ENCODE data around the gene GYG1.

Gene GYG1

DNA sequence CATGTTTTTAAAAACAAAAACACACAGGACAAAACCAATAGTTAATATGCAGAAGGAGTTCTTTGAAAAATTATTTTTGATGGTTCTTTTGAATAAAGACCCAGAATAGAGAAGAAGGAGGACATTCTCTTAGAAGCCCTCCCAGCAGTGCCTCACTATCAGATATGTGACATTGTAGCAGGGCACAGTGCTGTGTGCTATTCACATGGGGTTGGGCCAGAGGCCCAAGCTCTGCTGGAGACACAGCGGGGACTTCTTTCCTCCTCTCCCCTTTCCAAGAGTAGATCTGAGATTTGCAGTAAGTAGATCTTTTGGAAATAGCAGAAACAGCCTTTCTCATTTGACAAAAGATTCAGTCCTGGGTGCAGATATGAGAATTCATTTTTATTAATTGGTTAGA, 6.3 kb downstream of the GYG1 start:
- Histone ChIP-seq H3K27me3 (ENCODE audit: control insufficient read depth, insufficient read depth, low read length) (no peaks in the 10 kb centered on the region), H3K36me3 (ENCODE audit: control insufficient read depth, insufficient read depth, low read length) (peaks cover 4% of the 10 kb centered on the region), H3K27ac (ENCODE audit: low read depth, low read length) (no peak overlapping the region), H3K4me1 (ENCODE audit: control insufficient read depth, insufficient read depth, low read length) (peaks cover 10% of the 10 kb centered on the region), H3K9ac (ENCODE audit: low read length) (no peak overlapping the region), H3K4me3 (ENCODE audit: low read length) (no peak overlapping the region)

DNA sequence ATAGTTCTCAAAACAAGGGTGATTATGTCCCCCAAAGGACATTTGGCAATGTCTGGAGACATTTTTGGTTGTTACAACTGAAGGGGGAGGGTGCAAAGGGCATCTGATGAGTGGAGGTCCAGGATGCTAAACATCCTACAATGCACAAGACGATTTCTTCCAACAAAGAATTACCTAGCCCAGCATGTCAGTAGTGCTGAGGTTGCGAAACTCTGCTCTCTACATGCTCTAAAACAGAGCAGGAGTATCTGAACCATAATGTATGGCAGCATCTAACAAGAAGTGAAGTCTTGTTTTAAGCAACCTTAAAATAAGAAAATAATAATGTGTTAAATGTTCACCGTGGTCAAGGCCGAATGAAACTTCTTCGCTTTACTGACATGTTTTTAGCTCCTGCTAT, 7.0 kb downstream of the GYG1 start:
- H3K36me3 ChIP-seq (ENCODE audit: control insufficient read depth, insufficient read depth, low read length): peaks cover 4% of the 10 kb centered on the region
- H3K27me3 ChIP-seq (ENCODE audit: control insufficient read depth, insufficient read depth, low read length): no peaks in the 10 kb centered on the region
- H3K27ac ChIP-seq (ENCODE audit: low read depth, low read length): no peak overlapping the region
- H3K9ac ChIP-seq (ENCODE audit: low read length): no peak overlapping the region
- no peak overlapping the region for H3K4me3 ChIP-seq (ENCODE audit: low read length)
- peaks cover 3% of the 10 kb centered on the region for H3K4me1 ChIP-seq (ENCODE audit: control insufficient read depth, insufficient read depth, low read length)

DNA sequence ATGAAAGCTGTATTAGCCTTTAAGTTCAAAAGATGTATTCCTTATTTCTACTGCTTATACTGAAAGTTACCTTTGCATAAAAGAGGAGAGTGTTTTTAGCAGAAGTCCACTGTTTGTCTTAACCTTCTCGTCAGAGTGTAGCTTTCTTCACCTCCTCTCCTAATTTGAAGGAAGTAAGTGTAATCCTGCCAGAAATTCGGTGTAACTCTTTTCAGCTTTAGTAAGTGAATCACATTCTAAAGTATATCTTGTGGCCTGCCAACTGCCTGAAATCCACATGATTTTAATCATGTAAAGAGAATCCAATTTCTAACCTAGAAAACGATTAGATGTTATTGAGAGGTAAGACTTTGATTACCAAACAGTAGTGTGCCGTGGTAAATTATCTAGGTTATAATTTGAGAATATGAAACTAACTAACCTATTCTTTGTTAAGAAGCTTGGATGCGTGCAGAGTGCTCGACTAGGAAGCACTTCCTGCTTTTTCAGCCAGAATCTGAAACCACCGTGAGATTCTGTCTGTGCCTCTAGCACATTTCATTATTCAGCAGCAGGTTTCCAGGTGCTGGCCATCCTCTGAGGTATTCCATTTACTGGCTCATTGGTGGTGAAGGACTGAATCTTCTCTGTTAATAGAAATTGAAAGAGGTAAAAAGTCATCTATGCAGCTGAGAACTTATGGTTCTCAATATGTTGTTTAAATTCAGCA, 7.5 kb downstream of the GYG1 start:
- Histone ChIP-seq H3K9ac (ENCODE audit: low read length) (no peak overlapping the region), H3K4me3 (ENCODE audit: low read length) (no peak overlapping the region), H3K4me1 (ENCODE audit: control insufficient read depth, insufficient read depth, low read length) (no peaks in the 10 kb centered on the region)

DNA sequence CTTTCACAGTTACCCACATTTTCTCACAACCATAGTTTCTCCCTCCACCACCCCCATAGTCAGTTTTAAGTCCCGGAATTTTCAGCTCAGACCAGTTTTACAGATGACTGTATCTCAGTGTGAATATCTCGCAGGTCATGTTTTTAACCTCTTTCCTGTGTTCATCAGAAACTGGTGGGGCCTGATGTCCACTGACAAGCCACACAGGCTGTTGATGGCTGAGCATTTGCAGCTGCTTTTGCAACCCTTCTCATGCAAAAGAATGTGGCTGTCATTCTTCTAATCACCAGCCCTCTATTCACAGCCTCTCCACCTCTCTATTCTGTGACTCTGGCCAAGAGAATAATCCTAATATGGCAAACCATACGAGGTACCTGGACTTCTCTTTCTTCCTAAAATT, 8.5 kb downstream of the GYG1 start:
- peaks cover 6% of the 10 kb centered on the region for H3K36me3 ChIP-seq (ENCODE audit: control insufficient read depth, insufficient read depth, low read length)

More for the DNA sequence above, 7.5 kb downstream of the GYG1 start:
- Histone ChIP-seq H3K27me3 (ENCODE audit: control insufficient read depth, insufficient read depth, low read length) (no peaks in the 10 kb centered on the region), H3K27ac (ENCODE audit: low read depth, low read length) (no peak overlapping the region), H3K36me3 (ENCODE audit: control insufficient read depth, insufficient read depth, low read length) (peaks cover 6% of the 10 kb centered on the region)

DNA sequence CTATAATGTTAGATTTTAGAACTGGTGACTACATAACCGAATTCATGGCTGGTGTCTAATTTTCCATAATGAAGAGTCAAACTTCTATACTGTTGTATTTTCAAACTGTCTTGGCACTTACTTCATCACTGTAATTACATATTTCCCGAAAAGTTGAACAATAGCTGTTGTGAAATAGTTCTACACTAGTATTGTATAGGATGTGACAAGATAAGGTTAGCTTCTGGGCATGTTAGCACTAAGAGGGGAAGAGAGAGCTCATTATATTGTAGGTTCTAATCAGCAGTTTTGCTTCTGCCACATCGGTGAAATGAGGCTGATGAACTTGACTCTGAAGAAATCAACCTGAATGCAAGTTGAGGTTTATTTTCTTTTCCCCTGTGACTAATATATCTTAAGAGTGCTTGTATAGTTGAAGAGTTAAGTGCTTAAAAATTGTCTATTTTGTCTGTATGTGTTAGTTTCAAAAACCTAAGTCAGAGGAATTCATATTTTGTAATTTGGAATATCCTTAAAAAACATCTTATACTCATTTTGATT, 8.9 kb downstream of the GYG1 start:
- H3K36me3 ChIP-seq (ENCODE audit: control insufficient read depth, insufficient read depth, low read length): peaks cover 6% of the 10 kb centered on the region
- no peaks in the 10 kb centered on the region for H3K4me1 ChIP-seq (ENCODE audit: control insufficient read depth, insufficient read depth, low read length)
- no peak overlapping the region for H3K4me3 ChIP-seq (ENCODE audit: low read length)
- H3K27ac ChIP-seq (ENCODE audit: low read depth, low read length): no peak overlapping the region
- H3K27me3 ChIP-seq (ENCODE audit: control insufficient read depth, insufficient read depth, low read length): no peaks in the 10 kb centered on the region
- H3K9ac ChIP-seq (ENCODE audit: low read length): no peak overlapping the region

More for the DNA sequence above, 8.5 kb downstream of the GYG1 start:
- Histone ChIP-seq H3K27me3 (ENCODE audit: control insufficient read depth, insufficient read depth, low read length) (no peaks in the 10 kb centered on the region), H3K27ac (ENCODE audit: low read depth, low read length) (no peak overlapping the region), H3K4me1 (ENCODE audit: control insufficient read depth, insufficient read depth, low read length) (no peaks in the 10 kb centered on the region), H3K9ac (ENCODE audit: low read length) (no peak overlapping the region), H3K4me3 (ENCODE audit: low read length) (no peak overlapping the region)

DNA sequence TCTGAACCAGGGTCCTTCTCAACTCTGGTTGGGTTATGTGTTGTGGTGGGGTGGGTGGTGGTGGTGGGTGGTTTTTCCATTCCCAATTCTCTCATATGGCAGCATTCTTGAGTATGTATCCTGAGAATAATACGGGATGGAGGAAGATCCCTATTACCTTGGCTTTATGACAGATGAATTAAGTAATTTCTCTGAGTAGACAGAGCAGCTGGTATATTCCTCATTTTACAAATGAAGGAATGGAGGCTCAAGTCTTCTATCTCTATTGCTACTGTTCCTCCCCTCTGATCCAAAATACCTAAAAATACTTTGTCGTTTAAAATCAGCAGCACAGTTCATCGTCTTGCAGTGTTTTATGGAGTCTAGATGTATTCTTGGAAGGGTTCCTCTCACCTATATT, 10.4 kb downstream of the GYG1 start:
- Histone ChIP-seq H3K36me3 (ENCODE audit: control insufficient read depth, insufficient read depth, low read length) (peaks cover 2% of the 10 kb centered on the region), H3K4me1 (ENCODE audit: control insufficient read depth, insufficient read depth, low read length) (no peaks in the 10 kb centered on the region), H3K9ac (ENCODE audit: low read length) (no peak overlapping the region), H3K27ac (ENCODE audit: low read depth, low read length) (no peak overlapping the region), H3K27me3 (ENCODE audit: control insufficient read depth, insufficient read depth, low read length) (no peaks in the 10 kb centered on the region), H3K4me3 (ENCODE audit: low read length) (no peak overlapping the region)

DNA sequence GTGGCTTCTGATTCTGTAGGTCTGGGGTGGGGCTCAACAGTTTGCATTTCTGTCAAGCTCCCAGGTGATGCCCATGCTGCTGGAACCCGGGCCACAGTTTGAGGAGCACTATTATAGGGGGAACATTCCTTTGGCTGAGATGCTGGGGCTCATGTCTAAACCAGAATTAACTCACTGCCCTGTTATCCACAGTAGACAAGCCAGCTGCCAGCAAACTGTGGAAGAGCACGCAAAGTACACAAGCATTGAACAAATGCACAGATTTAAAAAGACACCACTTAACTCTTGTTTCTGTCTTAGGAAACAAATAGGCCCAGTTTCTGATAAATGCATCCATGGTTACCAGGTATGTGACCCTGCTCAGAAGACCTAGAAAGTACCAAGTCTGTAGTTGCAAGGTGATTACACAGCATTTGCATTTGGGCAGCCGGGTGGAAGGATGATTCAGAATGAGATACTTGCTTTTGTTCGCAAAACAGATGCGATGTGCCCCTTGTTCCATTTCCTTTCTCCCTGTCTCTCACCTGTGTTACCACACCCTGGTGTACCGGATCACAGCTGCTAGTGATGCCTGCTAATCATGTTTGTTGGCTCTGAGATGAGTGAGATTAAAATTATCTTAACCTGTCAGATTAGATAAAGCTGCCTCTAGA, 12.4 kb downstream of the GYG1 start:
- no peak overlapping the region for H3K9ac ChIP-seq (ENCODE audit: low read length)
- no peaks in the 10 kb centered on the region for H3K27me3 ChIP-seq (ENCODE audit: control insufficient read depth, insufficient read depth, low read length)
- peaks cover 13% of the 10 kb centered on the region for H3K36me3 ChIP-seq (ENCODE audit: control insufficient read depth, insufficient read depth, low read length)
- H3K4me3 ChIP-seq (ENCODE audit: low read length): no peak overlapping the region
- no peak overlapping the region for H3K27ac ChIP-seq (ENCODE audit: low read depth, low read length)
- H3K4me1 ChIP-seq (ENCODE audit: control insufficient read depth, insufficient read depth, low read length): no peaks in the 10 kb centered on the region

DNA sequence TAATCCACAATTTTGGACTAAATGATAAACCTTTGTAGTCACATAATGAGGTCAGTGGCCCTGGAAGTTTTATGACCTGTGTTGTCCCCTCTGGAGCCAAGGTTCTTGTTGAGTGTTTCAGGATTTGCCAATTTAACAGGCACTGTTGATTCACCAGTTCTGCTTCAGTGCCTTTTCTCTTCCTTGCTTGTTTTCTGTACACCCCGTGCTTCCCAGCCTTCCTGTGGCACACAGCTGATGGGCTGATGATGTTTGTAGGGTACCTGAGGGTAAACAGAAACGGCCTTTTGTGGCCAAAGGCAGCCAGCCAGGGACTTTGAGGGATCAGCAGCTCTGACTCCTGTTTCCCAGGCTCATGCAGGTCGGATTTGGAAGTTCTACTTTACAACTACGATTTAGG, 13.3 kb downstream of the GYG1 start:
- Histone ChIP-seq H3K4me1 (ENCODE audit: control insufficient read depth, insufficient read depth, low read length) (peaks cover under 1% of the 10 kb centered on the region), H3K4me3 (ENCODE audit: low read length) (no peak overlapping the region), H3K9ac (ENCODE audit: low read length) (no peak overlapping the region), H3K27ac (ENCODE audit: low read depth, low read length) (no peak overlapping the region), H3K27me3 (ENCODE audit: control insufficient read depth, insufficient read depth, low read length) (no peaks in the 10 kb centered on the region), H3K36me3 (ENCODE audit: control insufficient read depth, insufficient read depth, low read length) (peaks cover 17% of the 10 kb centered on the region)

DNA sequence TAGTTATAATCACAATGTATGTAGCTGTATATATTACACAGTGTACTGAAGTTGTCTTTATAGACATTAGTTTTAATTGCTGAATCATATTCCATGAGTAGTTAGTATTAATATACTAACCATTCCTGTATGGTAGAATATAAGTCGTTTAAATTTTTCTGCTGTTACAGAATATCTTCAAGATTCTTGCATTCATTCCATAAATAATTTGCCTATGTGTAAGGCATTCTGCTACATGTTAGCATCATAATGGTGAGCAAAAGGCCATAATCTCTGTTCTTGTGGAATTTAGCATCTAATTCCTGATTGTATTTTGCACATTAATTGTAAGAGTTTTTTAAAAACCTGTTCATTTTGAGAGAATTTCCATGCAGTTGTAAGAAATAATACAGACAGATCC, 14.1 kb downstream of the GYG1 start:
- Histone ChIP-seq H3K27me3 (ENCODE audit: control insufficient read depth, insufficient read depth, low read length) (no peaks in the 10 kb centered on the region), H3K27ac (ENCODE audit: low read depth, low read length) (no peak overlapping the region), H3K36me3 (ENCODE audit: control insufficient read depth, insufficient read depth, low read length) (peaks cover 22% of the 10 kb centered on the region), H3K9ac (ENCODE audit: low read length) (no peak overlapping the region), H3K4me3 (ENCODE audit: low read length) (no peak overlapping the region), H3K4me1 (ENCODE audit: control insufficient read depth, insufficient read depth, low read length) (peaks cover 2% of the 10 kb centered on the region)

DNA sequence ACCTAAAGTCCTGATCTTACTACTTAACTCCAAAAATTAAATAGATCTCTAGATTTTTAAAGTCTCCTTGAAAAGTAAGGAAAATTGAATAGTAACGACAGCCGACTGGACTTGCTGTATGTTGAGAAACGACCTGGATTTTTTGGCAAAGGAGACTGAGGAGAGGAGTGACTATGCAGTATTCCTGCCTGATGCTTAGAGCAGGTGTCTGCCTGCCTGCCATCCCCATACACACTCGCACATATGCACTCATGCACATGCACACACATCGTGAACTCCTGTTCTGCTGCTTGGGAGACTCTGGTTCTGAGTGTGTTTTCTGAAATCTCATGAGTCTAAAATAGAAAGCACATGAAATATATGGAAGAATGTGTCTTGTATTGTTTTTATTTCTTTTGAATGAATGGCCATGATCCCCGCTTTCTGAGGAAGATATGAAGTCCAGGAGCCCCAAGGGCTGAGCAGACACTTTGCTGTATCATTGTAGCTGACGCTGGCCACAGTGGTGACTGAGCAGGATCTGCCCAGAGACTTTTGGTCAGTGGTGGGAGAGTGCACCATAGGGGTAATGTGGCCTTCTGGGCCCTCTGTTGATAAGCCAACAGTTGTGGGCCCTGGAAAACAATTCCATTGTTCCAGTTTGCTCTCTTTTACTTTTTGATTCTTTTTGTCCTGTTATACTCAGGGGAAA, 16.4 kb downstream of the GYG1 start:
- H3K27me3 ChIP-seq (ENCODE audit: control insufficient read depth, insufficient read depth, low read length): no peaks in the 10 kb centered on the region
- no peak overlapping the region for H3K4me3 ChIP-seq (ENCODE audit: low read length)
- H3K27ac ChIP-seq (ENCODE audit: low read depth, low read length): no peak overlapping the region
- peaks cover 29% of the 10 kb centered on the region for H3K36me3 ChIP-seq (ENCODE audit: control insufficient read depth, insufficient read depth, low read length)
- H3K9ac ChIP-seq (ENCODE audit: low read length): no peak overlapping the region
- H3K4me1 ChIP-seq (ENCODE audit: control insufficient read depth, insufficient read depth, low read length): peaks cover 2% of the 10 kb centered on the region

DNA sequence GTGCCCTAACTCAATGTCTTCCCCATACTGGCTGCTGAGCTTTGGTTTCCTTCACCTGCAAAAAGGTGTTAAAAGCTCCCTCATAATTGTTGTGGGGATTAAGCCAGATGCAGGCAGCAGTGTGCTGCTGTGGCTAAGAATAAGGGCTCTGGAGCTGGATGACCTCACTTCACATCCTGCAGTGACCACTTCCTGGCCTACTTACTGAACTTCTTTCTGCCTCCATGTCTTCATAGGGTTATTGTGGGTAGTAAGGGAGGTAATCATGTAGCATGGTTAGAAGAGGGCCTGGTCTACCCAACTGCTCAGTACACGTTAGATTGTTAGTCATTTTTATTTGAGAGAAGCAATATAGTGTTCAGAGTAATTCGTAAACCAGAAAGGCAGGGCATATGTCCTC, 18.4 kb downstream of the GYG1 start:
- peak overlapping the region; percentile 47 for H3K27ac ChIP-seq (ENCODE audit: low read depth, low read length)
- peaks cover 2% of the 10 kb centered on the region for H3K4me1 ChIP-seq (ENCODE audit: control insufficient read depth, insufficient read depth, low read length)
- H3K27me3 ChIP-seq (ENCODE audit: control insufficient read depth, insufficient read depth, low read length): no peaks in the 10 kb centered on the region
- H3K36me3 ChIP-seq (ENCODE audit: control insufficient read depth, insufficient read depth, low read length): peaks cover 34% of the 10 kb centered on the region
- H3K4me3 ChIP-seq (ENCODE audit: low read length): no peak overlapping the region
- no peak overlapping the region for H3K9ac ChIP-seq (ENCODE audit: low read length)

DNA sequence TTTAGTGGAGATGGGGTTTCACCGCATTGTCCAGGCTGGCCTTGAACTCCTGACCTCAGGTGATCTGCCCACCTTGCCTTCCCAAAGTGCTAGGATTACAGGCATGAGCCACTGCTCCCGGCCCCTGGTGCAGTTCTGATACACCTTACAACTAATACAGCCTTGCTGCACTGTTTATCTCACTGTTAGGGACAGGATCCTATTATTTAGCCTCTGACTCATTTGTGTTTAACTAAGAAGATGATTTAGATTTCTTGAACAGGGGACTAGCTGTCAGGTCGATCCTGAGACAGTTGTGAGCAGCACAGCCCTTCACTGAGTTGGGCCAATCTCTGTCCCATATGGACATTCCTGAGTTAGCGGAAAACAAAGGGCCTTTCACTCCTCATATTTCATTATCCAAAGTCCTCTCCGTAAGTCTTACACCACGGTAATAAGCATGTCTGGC, 19.2 kb downstream of the GYG1 start:
- peaks cover 34% of the 10 kb centered on the region for H3K36me3 ChIP-seq (ENCODE audit: control insufficient read depth, insufficient read depth, low read length)
- H3K9ac ChIP-seq (ENCODE audit: low read length): no peak overlapping the region
- no peaks in the 10 kb centered on the region for H3K27me3 ChIP-seq (ENCODE audit: control insufficient read depth, insufficient read depth, low read length)
- H3K27ac ChIP-seq (ENCODE audit: low read depth, low read length): no peak overlapping the region
- peaks cover 2% of the 10 kb centered on the region for H3K4me1 ChIP-seq (ENCODE audit: control insufficient read depth, insufficient read depth, low read length)
- no peak overlapping the region for H3K4me3 ChIP-seq (ENCODE audit: low read length)

Measured in rectal smooth muscle tissue (tissue), 1 donor.